HepG2 (cell line): ENCODE results near the gene ST3GAL2. TPM values are rescaled to one million over a fixed set of nuclear protein-coding genes. Genes with fewer than 3 reads are reported as not detected.

Experiments used
- BCL6 ChIP-seq: IDR thresholded peaks from 2 replicates; pipeline ENCODE4 v1.6.1; 2016; ENCODE audit warnings: missing genetic modification reagents, missing compliant biosample characterization
- BORCS8-MEF2B ChIP-seq: sonication (generic); formaldehyde crosslinking; IDR thresholded peaks from 2 replicates; pipeline ENCODE4 v1.8.0; 2022; ENCODE audit warnings: mild to moderate bottlenecking, missing genetic modification reagents
- CAMTA2 ChIP-seq: sonication (generic); formaldehyde crosslinking; IDR thresholded peaks from 2 replicates; pipeline ENCODE4 v1.4.0; 2020; ENCODE audit warnings: mild to moderate bottlenecking, missing genetic modification reagents, borderline replicate concordance
- KLF12 ChIP-seq: sonication (generic); formaldehyde crosslinking; IDR thresholded peaks from 2 replicates; pipeline ENCODE4 v1.4.0; 2020; ENCODE audit warnings: missing genetic modification reagents, borderline replicate concordance
- MAFK ChIP-seq, 2 experiments: IDR thresholded peaks in 1 of 2; conservative IDR thresholded peaks in 1 of 2; 2 replicates each; pipeline ENCODE4 v1.6.1; 2011; ENCODE audit warnings: improper control_type of control experiment in 2 of 2, low read length in 2 of 2
- MZF1 ChIP-seq: sonication (generic); formaldehyde crosslinking; IDR thresholded peaks from 2 replicates; pipeline ENCODE4 v1.8.1; 2023; ENCODE audit warnings: mild to moderate bottlenecking, missing genetic modification reagents, borderline replicate concordance
- NR3C1 ChIP-seq: sonication (generic); formaldehyde crosslinking; IDR thresholded peaks from 2 replicates; pipeline ENCODE4 v1.4.0; 2020; ENCODE audit warnings: missing genetic modification reagents
- PAF1 ChIP-seq: IDR thresholded peaks from 2 replicates; pipeline ENCODE4 v1.6.1; 2016; ENCODE audit warnings: missing genetic modification reagents, missing compliant biosample characterization
- SMAD1 ChIP-seq: sonication (generic); formaldehyde crosslinking; IDR thresholded peaks from 2 replicates; pipeline ENCODE4 v1.4.0; 2020; ENCODE audit warnings: missing genetic modification reagents, low read depth, mild to moderate bottlenecking, borderline replicate concordance
- SRSF9 ChIP-seq: fragments of 200-400 bp; formaldehyde crosslinking; IDR thresholded peaks from 2 replicates; pipeline ENCODE4 v1.6.1; 2018; ENCODE audit warnings: borderline replicate concordance, mild to moderate bottlenecking, low read depth, low read length; ENCODE audit not compliant: insufficient read depth, poor library complexity, severe bottlenecking
- TMF1 ChIP-seq: sonication (generic); formaldehyde crosslinking; IDR thresholded peaks from 2 replicates; pipeline ENCODE4 v1.8.1; 2022; ENCODE audit warnings: low read depth, missing genetic modification reagents
- ZFX ChIP-seq: sonication (generic); formaldehyde crosslinking; IDR thresholded peaks from 2 replicates; pipeline ENCODE4 v1.4.0; 2020; ENCODE audit warnings: mild to moderate bottlenecking, low read depth, missing genetic modification reagents, moderate library complexity
- ZNF782 ChIP-seq: sonication (generic); formaldehyde crosslinking; IDR thresholded peaks from 2 replicates; pipeline ENCODE4 v1.4.0; 2020; ENCODE audit warnings: missing genetic modification reagents, mild to moderate bottlenecking, borderline replicate concordance
- polyA plus RNA-seq, 8 experiments: library from polyadenylated mRNA; depleted of rRNA in 3 of 8; stranded (reverse) in 7 of 8; unstranded in 1 of 8; fragments of >200 nt; fragmentation: Illumina TruSeq in 4 of 8; extraction: Trizol in 4 of 8; gene quantifications; 2 replicates each; pipeline versions ENCODE4 v1.2.1 to v1.2.3, GENCODE V29; 2011 to 2016; ENCODE audit warnings: low read depth in 4 of 8, missing spikeins in 1 of 8, mixed read lengths in 1 of 8; ENCODE audit not compliant: insufficient read depth in 1 of 8
- total RNA-seq, 5 experiments: library from RNA; depleted of rRNA; stranded (reverse); fragments of >200 nt; fragmentation: Illumina TruSeq; extraction: Trizol; gene quantifications; 2 replicates each; pipeline ENCODE4 v1.2.3, GENCODE V29; 2016; ENCODE audit warnings: low read depth in 1 of 5
- TF ChIP-seq, protein P1 (sequence below): sonication (generic); formaldehyde crosslinking; IDR thresholded peaks from 2 replicates; pipeline ENCODE4 v1.4.0; 2020; ENCODE audit warnings: missing genetic modification reagents
- TF ChIP-seq, protein P2 (sequence below): sonication (generic); formaldehyde crosslinking; conservative IDR thresholded peaks from 2 replicates; pipeline ENCODE4 v1.4.0; 2020; ENCODE audit warnings: mild to moderate bottlenecking, missing genetic modification reagents, moderate library complexity
- TF ChIP-seq, protein P3 (sequence below): sonication (generic); formaldehyde crosslinking; IDR thresholded peaks from 2 replicates; pipeline ENCODE4 v1.4.0; 2020; ENCODE audit warnings: mild to moderate bottlenecking, missing genetic modification reagents
- TF ChIP-seq, protein P4 (sequence below): sonication (generic); formaldehyde crosslinking; IDR thresholded peaks from 2 replicates; pipeline ENCODE4 v1.5.0; 2020; ENCODE audit warnings: missing genetic modification reagents
- TF ChIP-seq, protein P5 (sequence below): sonication (generic); formaldehyde crosslinking; IDR thresholded peaks from 2 replicates; pipeline ENCODE4 v1.5.0; 2020; ENCODE audit warnings: mild to moderate bottlenecking, missing genetic modification reagents

ST3GAL2 gene
- total and polyA plus RNA-seq, 2 of the 13 experiments (the other 11 are each of a cell fraction or from before 2014, with no cell fraction given): 16.3 to 24.9 TPM

DNA sequence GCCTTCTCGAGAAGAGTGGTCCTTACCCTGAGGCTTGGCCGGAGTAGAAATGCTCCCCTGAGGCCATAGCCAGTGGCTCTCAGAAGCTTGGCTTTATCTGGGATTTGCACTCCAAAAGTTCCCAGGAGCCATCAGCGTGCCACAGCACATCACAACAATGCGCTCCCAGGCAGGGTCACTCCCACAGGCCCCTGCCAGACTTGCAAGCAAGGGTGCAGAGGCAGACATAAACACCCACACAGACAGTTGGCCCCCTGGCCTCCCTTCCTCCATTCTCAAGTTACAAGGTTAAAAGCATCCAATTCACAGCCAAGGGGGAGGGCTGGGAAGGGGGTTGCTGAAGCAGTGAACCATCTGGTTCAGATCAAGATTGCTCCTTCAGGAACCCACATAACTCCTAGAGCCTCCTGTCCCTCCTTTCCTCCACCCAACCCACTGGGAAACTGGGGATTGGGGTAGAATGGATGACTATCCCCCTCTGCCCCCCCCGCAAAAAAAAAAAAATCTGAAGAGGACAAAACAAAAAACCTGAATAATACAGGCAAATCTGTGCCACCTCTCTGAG is 1.8 kb downstream of the ST3GAL2 start (continued):
- TF ChIP-seq, protein P1, sequence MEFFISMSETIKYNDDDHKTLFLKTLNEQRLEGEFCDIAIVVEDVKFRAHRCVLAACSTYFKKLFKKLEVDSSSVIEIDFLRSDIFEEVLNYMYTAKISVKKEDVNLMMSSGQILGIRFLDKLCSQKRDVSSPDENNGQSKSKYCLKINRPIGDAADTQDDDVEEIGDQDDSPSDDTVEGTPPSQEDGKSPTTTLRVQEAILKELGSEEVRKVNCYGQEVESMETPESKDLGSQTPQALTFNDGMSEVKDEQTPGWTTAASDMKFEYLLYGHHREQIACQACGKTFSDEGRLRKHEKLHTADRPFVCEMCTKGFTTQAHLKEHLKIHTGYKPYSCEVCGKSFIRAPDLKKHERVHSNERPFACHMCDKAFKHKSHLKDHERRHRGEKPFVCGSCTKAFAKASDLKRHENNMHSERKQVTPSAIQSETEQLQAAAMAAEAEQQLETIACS (CRISPR knock-in tag): no peak
- TF ChIP-seq KLF12 (CRISPR knock-in tag) (no peak), ZNF782 (no peak; the same call in 1 of the 2 replicates), BCL6 (CRISPR knock-in tag) (peak; percentile 37; the same call in 1 of the 2 replicates), ZFX (CRISPR knock-in tag) (no peak), NR3C1 (CRISPR knock-in tag) (no peak), SRSF9 (no peak), CAMTA2 (no peak), MZF1 (CRISPR knock-in tag) (no peak), TMF1 (CRISPR knock-in tag) (no peak), SMAD1 (peak; percentile 36; the same call in 1 of the 2 replicates), BORCS8-MEF2B (CRISPR knock-in tag) (no peak), MAFK (conservative IDR thresholded peaks at IDR 0.05 in 1 of 2, IDR thresholded peaks at IDR 0.05 in 1 of 2; ENCODE audit: low read length in 2 of 2) (no peak), PAF1 (CRISPR knock-in tag) (no peak)
- TF ChIP-seq, protein P2, sequence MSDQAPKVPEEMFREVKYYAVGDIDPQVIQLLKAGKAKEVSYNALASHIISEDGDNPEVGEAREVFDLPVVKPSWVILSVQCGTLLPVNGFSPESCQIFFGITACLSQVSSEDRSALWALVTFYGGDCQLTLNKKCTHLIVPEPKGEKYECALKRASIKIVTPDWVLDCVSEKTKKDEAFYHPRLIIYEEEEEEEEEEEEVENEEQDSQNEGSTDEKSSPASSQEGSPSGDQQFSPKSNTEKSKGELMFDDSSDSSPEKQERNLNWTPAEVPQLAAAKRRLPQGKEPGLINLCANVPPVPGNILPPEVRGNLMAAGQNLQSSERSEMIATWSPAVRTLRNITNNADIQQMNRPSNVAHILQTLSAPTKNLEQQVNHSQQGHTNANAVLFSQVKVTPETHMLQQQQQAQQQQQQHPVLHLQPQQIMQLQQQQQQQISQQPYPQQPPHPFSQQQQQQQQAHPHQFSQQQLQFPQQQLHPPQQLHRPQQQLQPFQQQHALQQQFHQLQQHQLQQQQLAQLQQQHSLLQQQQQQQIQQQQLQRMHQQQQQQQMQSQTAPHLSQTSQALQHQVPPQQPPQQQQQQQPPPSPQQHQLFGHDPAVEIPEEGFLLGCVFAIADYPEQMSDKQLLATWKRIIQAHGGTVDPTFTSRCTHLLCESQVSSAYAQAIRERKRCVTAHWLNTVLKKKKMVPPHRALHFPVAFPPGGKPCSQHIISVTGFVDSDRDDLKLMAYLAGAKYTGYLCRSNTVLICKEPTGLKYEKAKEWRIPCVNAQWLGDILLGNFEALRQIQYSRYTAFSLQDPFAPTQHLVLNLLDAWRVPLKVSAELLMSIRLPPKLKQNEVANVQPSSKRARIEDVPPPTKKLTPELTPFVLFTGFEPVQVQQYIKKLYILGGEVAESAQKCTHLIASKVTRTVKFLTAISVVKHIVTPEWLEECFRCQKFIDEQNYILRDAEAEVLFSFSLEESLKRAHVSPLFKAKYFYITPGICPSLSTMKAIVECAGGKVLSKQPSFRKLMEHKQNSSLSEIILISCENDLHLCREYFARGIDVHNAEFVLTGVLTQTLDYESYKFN (CRISPR knock-in tag): peak; percentile 27; the same call in 1 of the 2 replicates
- TF ChIP-seq, protein P3, sequence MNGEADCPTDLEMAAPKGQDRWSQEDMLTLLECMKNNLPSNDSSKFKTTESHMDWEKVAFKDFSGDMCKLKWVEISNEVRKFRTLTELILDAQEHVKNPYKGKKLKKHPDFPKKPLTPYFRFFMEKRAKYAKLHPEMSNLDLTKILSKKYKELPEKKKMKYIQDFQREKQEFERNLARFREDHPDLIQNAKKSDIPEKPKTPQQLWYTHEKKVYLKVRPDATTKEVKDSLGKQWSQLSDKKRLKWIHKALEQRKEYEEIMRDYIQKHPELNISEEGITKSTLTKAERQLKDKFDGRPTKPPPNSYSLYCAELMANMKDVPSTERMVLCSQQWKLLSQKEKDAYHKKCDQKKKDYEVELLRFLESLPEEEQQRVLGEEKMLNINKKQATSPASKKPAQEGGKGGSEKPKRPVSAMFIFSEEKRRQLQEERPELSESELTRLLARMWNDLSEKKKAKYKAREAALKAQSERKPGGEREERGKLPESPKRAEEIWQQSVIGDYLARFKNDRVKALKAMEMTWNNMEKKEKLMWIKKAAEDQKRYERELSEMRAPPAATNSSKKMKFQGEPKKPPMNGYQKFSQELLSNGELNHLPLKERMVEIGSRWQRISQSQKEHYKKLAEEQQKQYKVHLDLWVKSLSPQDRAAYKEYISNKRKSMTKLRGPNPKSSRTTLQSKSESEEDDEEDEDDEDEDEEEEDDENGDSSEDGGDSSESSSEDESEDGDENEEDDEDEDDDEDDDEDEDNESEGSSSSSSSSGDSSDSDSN: no peak
- TF ChIP-seq, protein P4, sequence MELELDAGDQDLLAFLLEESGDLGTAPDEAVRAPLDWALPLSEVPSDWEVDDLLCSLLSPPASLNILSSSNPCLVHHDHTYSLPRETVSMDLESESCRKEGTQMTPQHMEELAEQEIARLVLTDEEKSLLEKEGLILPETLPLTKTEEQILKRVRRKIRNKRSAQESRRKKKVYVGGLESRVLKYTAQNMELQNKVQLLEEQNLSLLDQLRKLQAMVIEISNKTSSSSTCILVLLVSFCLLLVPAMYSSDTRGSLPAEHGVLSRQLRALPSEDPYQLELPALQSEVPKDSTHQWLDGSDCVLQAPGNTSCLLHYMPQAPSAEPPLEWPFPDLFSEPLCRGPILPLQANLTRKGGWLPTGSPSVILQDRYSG (CRISPR knock-in tag): no peak
- TF ChIP-seq, protein P5, sequence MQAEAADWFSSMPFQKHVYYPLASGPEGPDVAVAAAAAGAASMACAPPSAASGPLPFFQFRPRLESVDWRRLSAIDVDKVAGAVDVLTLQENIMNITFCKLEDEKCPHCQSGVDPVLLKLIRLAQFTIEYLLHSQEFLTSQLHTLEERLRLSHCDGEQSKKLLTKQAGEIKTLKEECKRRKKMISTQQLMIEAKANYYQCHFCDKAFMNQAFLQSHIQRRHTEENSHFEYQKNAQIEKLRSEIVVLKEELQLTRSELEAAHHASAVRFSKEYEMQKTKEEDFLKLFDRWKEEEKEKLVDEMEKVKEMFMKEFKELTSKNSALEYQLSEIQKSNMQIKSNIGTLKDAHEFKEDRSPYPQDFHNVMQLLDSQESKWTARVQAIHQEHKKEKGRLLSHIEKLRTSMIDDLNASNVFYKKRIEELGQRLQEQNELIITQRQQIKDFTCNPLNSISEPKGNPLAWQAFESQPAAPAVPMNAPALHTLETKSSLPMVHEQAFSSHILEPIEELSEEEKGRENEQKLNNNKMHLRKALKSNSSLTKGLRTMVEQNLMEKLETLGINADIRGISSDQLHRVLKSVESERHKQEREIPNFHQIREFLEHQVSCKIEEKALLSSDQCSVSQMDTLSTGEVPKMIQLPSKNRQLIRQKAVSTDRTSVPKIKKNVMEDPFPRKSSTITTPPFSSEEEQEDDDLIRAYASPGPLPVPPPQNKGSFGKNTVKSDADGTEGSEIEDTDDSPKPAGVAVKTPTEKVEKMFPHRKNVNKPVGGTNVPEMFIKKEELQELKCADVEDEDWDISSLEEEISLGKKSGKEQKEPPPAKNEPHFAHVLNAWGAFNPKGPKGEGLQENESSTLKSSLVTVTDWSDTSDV (CRISPR knock-in tag): no peak
